HG02970 (cell line): Measurements from ENCODE around the gene NTM.

Experiments
- ATAC-seq: cut with Tn5 transposase; IDR thresholded peaks from one replicate; pipeline ENCODE4 v1.9.1; 2021; ENCODE audit warnings: mild to moderate bottlenecking, moderate library complexity, moderate number of reproducible peaks; ENCODE audit not compliant: unreplicated experiment, low FRiP score

The NTM gene

DNA sequence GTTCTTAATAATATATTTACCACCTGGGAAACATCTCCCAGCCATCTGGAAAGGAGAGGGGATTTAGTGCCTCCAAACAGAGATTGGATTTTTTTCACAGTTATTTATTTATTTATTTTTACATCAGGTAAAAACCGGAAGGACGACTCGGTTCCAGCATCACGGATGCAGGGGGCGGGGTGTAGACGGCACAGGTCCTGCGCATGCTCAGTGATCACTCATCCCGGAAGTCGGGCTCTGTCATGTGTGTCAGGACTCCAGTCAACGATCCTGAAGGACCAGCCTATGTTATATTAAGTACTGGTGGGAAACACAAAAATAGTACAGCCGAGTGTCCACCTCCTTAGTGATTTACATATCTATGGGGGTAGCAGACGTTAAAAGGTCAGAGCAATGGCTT lies 467.6 kb downstream of the NTM start:
- ATAC-seq: no peak

DNA sequence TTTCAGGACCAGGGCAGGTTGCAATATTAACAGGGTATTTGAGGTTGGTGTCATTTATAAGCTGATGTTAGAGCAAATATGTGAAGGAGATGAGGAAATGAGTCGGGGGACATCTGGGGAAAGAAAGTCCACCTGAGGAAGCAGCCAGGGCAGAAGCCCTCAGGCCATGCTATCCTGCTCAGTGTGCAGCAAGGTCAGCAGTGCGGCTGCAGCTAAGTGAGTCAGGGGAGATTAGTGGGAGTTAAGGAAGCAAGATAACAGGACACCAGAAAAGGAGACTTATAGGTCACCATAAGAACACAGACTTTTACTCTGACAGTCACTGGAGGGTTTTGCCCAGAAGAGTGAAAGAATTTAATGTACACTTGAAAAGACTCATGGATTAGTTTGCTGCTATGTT lies 468.9 kb downstream of the NTM start:
- no peak for ATAC-seq

DNA sequence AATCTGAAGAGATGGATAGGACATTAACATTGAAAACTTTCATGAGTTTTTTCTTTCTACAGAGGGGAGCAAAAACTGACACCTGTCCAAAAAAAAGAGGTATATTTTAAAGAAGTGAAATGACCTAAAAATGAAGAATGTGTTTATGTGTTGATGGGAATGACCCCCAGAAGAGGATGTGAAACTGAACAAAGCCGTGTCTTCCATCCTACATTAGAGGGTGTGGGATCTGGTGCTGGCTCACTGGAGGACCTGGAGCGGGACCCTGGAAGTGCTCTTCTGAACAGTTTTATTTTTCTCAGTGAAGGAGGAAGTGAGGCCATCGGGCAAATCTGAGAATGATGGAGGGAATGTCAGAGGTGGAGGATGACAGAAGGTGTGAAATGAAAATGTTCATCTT lies 470.1 kb downstream of the NTM start:
- no peak for ATAC-seq

DNA sequence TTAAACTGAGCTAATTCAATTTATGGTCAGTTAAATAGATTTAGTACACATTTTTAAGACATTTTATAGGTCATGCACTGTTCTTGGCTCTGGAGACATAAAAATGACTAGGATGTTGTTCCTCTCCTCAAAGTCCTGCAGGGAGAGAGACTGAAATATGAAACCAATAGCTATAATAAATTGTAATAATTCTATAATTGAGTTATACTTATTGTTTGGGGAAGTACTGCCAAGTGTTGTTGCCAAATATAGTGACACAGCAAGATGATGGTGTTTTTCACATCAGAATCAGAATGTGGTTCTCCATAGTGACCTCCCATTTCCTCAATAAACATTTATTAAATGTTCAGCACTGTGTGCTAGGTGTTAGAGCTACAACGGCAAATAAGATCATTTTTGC lies 470.6 kb downstream of the NTM start:
- no peak for ATAC-seq

DNA sequence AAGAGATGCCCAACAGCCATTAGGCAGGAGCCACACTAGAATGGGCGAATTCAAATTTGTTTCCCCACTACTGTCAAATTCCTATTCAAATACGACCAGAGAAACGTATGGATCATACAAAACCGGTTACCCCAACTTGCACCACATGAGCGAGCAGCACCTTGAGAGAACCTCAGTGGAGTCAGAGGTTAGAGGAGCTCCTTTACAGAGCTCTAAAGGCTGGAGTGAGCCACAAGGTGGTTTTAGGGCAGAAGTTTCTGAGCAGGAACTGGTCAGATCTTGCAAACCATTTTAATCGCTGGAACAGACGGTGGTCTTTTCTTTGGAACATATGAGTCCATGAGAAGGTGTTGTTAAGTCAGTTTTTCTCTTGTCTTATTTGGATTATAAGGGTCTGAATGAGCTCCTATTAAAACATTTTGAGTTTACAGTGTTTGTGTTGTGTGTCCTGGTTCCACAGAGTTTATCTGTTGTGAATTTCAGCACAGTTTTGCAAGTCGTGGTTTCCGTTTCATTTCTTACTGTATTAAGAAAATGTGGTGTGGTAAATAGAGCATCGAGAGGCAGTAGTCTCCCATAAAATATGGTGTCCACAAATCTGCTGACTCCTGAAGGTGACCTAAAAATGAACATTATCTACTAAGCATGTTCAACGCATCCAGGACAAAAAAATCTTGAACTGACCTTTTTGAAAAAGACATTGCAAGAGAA lies 471.7 kb downstream of the NTM start:
- no peak for ATAC-seq

DNA sequence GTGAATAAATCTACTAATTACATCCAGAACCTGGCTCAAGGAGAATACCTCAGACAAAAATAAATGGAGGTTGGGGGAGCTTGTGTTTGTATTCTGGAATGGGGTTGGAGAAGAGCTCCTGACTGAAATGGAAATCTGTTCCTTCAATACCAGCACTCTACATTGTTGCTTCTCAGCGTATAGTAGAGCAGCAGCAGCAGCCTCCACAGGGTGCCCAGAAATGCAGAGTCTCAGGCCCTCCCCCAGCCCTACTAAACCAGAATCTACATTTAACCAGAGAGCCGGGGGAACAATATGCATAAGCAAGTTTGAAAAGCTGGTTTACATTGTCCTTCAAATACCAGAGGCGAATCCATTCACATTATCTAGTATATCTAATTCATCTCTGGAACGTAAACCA lies 474.8 kb downstream of the NTM start:
- no peak for ATAC-seq

DNA sequence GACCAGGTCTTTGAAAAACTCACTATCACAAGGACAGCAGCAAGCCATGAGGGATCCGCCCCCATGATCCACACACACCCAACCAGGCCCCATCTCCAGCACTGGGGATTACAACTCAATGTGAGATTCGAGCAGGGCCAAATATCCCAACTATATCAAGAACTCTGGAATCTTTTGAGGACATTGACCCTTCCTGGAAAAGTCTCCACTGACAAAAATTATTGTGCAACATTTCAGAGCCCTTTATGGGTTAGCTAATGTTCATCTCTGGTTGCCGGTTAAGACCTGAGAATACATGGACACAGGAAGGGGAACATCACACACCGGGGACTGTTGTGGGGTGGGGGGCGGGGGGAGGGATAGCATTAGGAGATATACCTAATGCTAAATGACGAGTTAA lies 479.1 kb downstream of the NTM start:
- ATAC-seq: no peak

DNA sequence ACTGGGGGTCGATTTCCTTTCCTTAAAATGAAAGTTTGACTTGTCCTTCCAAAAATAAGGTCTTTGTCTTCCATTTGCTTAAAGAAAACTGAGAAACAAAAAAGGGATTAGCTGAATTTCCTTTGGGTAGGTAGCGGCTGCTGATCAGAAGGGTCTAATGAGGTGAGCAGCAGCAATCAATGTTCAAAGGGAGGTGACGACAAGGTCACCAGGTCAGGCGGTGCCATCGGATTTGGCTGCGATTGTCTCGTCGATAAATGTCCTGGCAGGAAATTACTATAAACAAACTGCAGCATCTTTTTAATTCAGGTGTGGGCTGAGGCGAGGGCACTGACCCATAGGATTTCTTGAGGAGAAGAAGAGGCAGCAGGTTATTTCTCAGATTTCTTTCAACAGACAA lies 480.1 kb downstream of the NTM start:
- ATAC-seq: no peak

DNA sequence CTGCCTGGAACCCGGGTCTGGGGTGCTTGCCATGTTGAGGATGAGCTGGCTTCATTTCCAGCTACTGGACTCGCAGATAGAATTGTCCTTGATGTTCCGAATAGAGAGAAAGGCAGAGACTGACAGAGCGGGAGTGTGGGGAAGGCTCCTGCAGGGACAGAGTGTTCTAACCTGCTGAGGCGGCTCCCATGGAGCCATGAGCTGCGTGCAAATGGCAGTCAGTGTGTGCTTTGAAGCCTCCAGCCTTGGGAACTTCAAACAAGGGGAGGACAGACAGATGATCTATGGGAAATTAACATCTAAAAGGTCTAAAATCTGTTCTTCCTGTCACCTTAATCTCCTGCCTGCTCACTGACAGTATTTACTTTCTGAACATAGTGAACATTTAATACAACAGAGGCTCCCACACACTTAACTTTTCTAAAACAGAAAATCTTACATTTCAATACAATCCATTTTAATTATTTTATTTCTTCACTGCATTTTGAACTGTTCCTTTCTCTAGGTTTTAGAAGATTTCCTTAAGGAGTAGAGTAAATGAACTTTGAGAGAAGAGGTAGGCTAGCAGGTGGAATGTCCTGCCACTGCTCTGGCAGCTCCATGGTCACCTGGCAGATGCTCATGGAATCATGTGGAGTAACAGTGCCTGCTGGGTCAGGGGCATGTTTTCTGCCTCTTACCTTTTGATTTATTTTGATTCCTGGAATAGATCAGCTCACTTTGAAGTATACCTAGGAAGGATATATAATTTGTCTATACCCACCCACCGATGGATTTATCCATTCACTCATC lies 481.7 kb downstream of the NTM start:
- ATAC-seq: no peak

DNA sequence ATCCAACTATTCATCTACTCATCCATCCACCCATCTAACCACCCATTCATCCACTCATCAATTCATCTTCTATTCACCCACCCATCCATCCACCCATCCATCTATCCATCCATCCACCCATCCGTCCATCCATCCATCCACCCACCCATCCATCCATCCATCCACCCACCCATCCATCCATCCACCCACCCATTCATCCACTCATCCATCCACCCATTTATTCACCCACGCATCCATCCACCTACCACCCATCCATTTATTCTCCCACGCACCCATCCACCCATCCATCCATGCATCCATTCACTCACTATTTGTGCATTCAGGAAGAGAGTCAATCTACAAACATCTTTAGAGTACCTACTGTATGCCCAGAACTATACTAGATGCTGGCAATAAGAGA lies 482.3 kb downstream of the NTM start:
- ATAC-seq: no peak

DNA sequence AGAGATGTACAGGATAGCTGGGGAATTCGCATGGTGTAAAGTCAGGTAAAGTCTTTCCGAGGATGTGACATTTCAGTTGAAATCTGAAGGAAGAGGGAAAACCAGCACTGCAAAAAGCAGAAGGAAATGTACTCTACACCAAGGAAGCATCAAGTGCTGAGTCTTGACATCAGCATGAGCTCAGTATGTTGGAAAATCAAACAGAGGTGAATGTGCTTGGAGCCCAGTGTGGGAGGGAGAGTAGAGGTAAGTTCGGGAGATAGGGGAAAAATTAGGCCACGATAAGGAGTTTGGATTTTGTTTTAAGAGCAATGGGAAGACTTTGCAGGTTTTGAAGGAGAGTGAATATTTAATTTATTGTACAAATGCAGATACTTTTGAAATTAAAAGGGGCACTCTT lies 484.0 kb downstream of the NTM start:
- ATAC-seq: no peak

DNA sequence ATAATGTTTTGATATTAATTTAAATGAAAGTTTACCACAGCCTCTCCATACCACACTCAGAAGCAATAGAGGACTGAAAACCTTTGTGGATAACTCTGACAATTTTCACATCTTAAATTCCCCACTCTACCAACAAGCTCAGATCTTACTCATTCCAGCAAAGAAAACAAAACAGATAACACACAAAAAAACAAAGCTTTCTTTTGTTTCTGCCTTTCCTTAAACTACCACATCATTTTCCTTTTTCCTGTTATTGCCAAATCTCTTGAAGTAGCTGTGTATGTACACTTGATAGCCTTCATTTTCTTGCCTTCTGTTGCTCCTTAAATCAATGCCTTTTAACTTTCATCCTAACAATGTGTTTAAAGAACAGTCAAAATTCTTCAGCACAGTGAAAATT lies 484.9 kb downstream of the NTM start:
- no peak for ATAC-seq

DNA sequence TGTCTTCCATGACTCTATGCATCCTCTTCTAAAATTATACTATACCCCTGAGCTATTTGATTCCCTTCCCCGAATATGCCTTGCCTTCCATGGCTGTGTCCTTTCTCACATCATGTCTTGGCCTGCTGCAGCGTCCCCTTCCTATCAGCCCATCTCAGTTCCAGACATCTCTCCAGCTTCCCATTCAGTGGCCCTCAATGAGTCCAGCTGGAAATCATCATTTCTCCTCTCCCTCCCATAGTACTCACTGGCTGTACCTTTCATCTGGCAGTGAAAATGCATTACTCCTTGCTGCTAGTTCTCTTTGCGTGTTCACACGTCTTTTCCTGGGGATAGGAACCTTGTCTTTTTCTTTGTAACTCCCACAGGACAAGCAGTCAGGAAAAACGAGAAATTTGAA lies 486.8 kb downstream of the NTM start:
- ATAC-seq: no peak

DNA sequence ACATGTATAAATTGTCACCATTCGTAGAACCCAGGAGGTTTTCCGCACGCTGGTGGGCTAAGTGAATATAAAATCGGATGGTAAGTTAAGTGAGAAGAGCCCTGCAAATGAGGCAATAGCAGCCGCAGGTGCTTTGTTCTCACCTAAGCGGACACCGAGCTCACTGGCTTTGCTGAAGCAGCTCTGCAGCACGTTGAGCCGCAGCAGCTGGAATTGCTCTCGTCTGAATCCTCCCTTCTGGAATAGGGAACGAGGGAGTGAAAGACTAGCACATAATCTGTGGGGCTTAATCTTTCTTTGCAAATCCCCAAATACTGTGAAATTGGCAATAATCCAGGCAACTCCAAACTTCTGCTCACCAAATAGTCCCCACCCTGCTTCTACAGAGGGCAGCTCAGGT lies 488.1 kb downstream of the NTM start:
- no peak for ATAC-seq

DNA sequence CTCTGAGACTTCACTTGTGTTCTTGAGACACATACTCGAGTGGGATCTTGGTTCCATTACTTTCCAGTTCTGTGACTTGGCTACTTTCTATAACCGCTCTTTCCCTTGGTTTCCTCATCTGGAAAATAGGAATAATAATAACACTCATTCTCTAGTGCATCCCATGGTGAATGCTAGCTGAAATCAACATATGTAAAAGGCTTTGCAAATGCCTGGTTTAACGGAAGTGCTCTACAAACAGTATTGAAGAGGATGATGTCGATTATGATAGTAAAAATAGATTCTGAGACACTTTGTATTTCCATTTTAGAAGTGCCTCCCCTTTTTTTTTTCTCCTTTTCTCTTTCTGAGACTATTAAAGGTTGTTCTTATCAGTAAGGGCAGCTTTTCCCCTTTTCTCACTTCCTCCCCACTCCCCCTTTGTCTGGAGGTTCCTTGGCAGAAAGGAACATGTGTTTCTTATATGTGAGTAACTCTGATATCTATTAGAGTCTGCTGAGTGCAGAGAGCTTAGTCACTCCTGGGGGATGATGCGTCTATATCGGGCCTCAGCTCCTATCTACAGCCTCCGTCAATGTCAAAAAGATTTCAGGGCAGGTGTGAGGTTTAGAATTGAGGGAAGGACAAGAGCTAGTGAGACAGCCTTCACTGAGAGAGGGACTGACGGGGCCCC lies 489.3 kb downstream of the NTM start:
- ATAC-seq: no peak

DNA sequence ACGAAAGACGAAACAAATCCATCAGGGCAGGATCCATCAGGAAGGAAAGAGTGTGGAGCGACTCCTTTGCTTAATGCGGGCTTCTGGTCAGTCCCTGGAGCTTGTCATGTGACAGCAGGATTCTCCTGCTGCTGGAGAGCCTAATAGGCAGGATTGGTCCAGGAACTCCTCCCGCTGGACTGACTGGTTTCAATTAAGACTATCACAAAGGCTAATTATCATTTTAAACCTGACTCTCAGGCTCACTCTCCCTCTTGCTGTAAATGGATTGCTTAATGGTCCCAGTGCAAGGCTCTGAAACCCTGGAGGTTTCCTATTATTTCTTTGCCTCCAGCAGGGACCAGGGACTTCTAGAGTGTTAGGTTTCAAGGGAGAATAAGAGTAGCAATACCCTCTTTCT lies 493.8 kb downstream of the NTM start:
- ATAC-seq: no peak

DNA sequence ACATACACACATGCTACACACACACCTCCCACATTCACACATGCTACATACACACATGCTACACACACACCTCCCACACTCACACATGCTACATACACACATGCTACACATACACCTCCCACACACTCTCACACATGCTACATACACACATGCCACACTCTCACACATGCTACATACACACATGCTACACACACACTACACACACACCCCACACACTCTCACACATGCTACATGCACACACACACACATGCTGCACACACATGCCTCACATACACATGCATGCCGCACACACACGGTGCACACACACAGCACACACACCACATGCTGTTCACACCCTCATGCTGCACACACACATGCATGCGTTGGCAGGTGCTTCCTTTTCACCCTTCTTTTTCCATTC lies 495.4 kb downstream of the NTM start:
- ATAC-seq: no peak

DNA sequence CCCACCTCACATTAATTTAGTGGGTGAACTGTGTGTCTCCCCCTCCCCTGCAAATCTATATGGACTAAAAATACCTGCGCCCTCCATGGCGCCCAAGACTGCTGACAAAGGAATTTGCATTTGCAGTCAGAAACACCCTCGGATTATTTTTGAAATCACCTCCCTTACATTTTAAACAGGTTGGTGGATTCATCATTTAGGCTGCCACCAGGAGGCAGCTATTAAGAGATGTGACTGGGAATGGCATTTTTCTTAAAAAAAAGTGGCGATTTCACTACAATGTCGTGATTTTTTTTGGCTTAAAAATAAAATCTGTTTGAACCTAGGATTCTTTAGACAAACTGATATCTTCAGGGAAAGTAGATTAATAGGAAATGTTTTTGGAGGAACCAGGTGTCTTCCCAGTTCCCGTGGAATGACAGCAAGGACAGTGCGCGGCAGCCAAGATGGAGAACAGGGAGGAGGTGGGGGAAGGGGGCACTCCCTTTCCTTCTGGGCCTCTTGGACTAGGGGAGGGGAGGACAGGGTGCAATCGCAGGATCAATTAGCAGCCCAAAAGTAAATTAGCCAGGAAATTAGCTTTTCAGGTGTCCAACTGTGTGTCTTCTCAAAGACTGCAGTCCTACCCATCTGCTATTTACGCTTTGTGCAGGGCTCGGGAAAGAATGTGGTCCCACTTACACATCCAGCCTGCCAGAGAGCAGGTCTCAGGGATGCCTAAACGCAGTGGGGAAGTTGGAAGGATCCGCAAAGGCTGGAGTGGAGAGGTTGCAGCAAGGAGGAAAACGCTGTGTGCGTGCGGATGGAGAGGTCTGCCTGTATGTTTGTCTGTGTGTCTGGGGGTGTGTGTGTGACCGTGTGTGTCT lies 496.4 kb downstream of the NTM start:
- no peak for ATAC-seq

DNA sequence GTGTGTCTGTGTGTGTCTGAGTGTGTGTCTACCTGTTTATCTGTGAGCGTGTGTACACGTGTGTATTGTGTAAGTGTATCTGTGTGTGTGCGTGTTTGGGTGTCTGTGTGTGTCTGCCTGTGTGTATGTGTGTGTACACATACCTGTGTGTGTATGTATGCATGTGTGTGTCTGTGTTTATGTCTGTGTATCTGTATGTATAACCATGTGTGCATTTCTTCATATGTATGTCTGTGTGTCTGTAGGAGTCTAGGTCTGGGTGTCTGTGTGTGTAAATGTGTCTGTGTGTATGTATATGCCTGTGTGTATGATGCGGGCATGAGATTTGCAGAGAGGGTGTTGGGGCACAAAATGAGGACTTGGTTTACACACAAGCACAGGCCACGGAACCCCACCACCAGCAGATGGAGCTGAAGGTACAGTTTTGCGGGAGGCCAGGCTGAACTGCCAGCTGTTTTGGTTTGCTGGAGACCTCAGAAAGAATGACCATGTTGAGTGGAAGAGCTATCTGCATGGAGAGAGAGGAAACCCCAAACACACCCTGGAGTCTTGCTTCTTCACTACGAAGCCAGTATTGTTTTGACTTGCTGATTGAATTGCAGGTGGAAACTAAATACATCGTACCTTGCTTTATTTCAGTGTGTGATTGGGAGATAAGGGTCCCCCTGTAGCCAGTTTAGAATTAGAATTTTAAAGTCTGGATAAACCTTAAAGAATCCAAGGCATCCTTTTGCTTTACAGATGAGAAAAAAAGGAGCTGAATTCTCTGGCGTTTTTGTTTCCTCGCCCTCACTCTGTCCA lies 497.2 kb downstream of the NTM start:
- no peak for ATAC-seq
